OCI-LY7 (cell line): ENCODE data around the gene ZNF574. TPM values are rescaled to one million over a fixed set of nuclear protein-coding genes. Genes with fewer than 3 reads are reported as not detected.
A peak's percentile ranks its signal among the peaks of the same experiment; 100 is the strongest.

Source experiments
- BruUV-seq: library from RNA; stranded (reverse); fragments of 400-500 nt; replicated peaks from 2 replicates; lab custom pipeline; 2021; lab: Mats Ljungman, UMichigan
- CTCF ChIA-PET: fragments of 300-600 bp; sonication (Branson Sonifier 250); formaldehyde crosslinking; loops from one replicate; lab custom pipeline; 2022; ENCODE audit warnings: antibody characterized with exemption; ENCODE audit not compliant: unreplicated experiment; lab: Charles Lee
- POLR2A ChIA-PET: fragments of 300-600 bp; sonication (Branson Sonifier 250); formaldehyde crosslinking; loops from one replicate; lab custom pipeline; 2022; ENCODE audit warnings: antibody characterized with exemption; lab: Charles Lee
- DNase-seq: peaks from one replicate; pipeline ENCODE4 v3.0.0-alpha.2; 2015; ENCODE audit warnings: low spot score
- H2AFZ ChIP-seq: fragments of 200-600 bp; sonication (generic), shearing (Covaris generic); 2 replicates; pipeline ENCODE4 v1.6.1; 2014; ENCODE audit warnings: mild to moderate bottlenecking, antibody characterized with exemption, low read length, moderate library complexity
- H3K27ac ChIP-seq: fragments of 200-600 bp; sonication (generic); 2 replicates; pipeline ENCODE4 v1.5.1; 2014; ENCODE audit warnings: mixed run types, low read depth, mild to moderate bottlenecking, moderate library complexity, low read length, inconsistent platforms; ENCODE audit not compliant: poor library complexity, severe bottlenecking
- H3K36me3 ChIP-seq: fragments of 200-600 bp; sonication (generic); 2 replicates; pipeline ENCODE4 v1.6.1; 2014; ENCODE audit warnings: mild to moderate bottlenecking, antibody characterized with exemption, low read length, moderate library complexity, mixed read lengths; ENCODE audit not compliant: insufficient read depth
- H3K4me1 ChIP-seq: fragments of 200-600 bp; sonication (generic); 2 replicates; pipeline ENCODE4 v1.5.1; 2014; ENCODE audit warnings: mild to moderate bottlenecking, low read length; ENCODE audit not compliant: insufficient read depth, poor library complexity, severe bottlenecking
- H3K4me2 ChIP-seq: fragments of 200-600 bp; sonication (generic); 2 replicates; pipeline ENCODE4 v1.6.1; 2014; ENCODE audit warnings: mild to moderate bottlenecking, low read length
- H3K4me3 ChIP-seq: fragments of 200-600 bp; sonication (generic); 2 replicates; pipeline ENCODE4 v1.5.1; 2014; ENCODE audit warnings: mild to moderate bottlenecking, low read depth, low read length; ENCODE audit not compliant: poor library complexity, severe bottlenecking
- H3K79me2 ChIP-seq: fragments of 200-600 bp; sonication (generic); 2 replicates; pipeline ENCODE4 v1.6.1; 2016; ENCODE audit warnings: low read depth, mild to moderate bottlenecking, low read length, moderate library complexity, mixed read lengths; ENCODE audit not compliant: insufficient read depth
- H3K9me2 ChIP-seq: fragments of 200-600 bp; sonication (generic); 2 replicates; pipeline ENCODE4 v1.6.1; 2016; ENCODE audit warnings: mild to moderate bottlenecking, low read length, mixed read lengths; ENCODE audit not compliant: insufficient read depth
- H3K9me3 ChIP-seq: fragments of 200-600 bp; sonication (generic); 2 replicates; pipeline ENCODE4 v1.6.1; 2014; ENCODE audit warnings: mild to moderate bottlenecking, mixed run types, low read length, mixed read lengths
- H4K20me1 ChIP-seq: fragments of 200-600 bp; sonication (generic); 2 replicates; pipeline ENCODE4 v1.6.1; 2014; ENCODE audit warnings: mild to moderate bottlenecking, antibody characterized with exemption, low read length, moderate library complexity, mixed read lengths; ENCODE audit not compliant: insufficient read depth
- CTCF ChIP-seq: fragments of 200-600 bp; sonication (generic); conservative IDR thresholded peaks from 2 replicates; pipeline ENCODE4 v1.5.1; 2014; ENCODE audit warnings: mild to moderate bottlenecking, antibody characterized with exemption, low read length, moderate library complexity, mixed read lengths
- EZH2phosphoT487 ChIP-seq: fragments of 200-600 bp; sonication (generic); IDR thresholded peaks from 2 replicates; pipeline ENCODE4 v1.6.1; 2018; ENCODE audit warnings: low read depth, borderline replicate concordance, mild to moderate bottlenecking, mixed run types, antibody characterized with exemption, low read length, moderate library complexity, mixed read lengths
- intact Hi-C: fragments of 100-400 bp; cut with micrococcal nuclease; formaldehyde crosslinking; loops from one replicate; pipeline ENCODE4 v1.10.0; 2022; ENCODE audit not compliant: unreplicated experiment
- total RNA-seq, 2 experiments: library from RNA; depleted of rRNA in 1 of 2; stranded (reverse); fragments of >200 nt in 1 of 2; shearing (Covaris generic) in 1 of 2; gene quantifications; 2 replicates each; pipeline ENCODE4 v1.2.3, GENCODE V29; 2014 to 2022

Gene ZNF574
- total RNA-seq, 2 experiments from 2014 or later: 14.5 to 29.3 TPM

- CTCF ChIA-PET: interaction anchor here (0.6 kb wide), 1 partner anchor 23 kb away, joined by 3 read pairs; no protein-coding TSS in a partner anchor
Observed at GRCh38 chr19:42091300-42091699, 15.3 kb downstream of the ZNF574 start.

GRCh38 chr19:42091742-42092141, 15.8 kb downstream of the ZNF574 start:
- TF ChIP-seq CTCF (no peak), EZH2phosphoT487 (no peak)
- CTCF ChIA-PET: interaction anchor here (0.6 kb wide), 1 partner anchor 23 kb away, joined by 3 read pairs; no protein-coding TSS in a partner anchor
- H4K20me1 ChIP-seq: no peaks in the 10 kb centered on the region
- peaks cover 69% of the 10 kb centered on the region for H3K36me3 ChIP-seq
- no peaks in the 10 kb centered on the region for H3K79me2 ChIP-seq
- no peaks in the 10 kb centered on the region for H3K9me2 ChIP-seq
- no peak for DNase-seq
- no peak overlapping the region for H2AFZ ChIP-seq
- no peak overlapping the region for H3K4me3 ChIP-seq
- no peaks in the 10 kb centered on the region for H3K9me3 ChIP-seq
- peaks cover 35% of the 10 kb centered on the region for H3K4me1 ChIP-seq
- no peak overlapping the region for H3K4me2 ChIP-seq
- BruUV-seq: no TSS peak
- H3K27ac ChIP-seq: no peak overlapping the region
- POLR2A ChIA-PET: no interaction called here
- intact Hi-C loops: no loop called here

More at GRCh38 chr19:42091300-42091699, 15.3 kb downstream of the ZNF574 start:
- Histone ChIP-seq H3K79me2 (no peaks in the 10 kb centered on the region), H3K9me2 (no peaks in the 10 kb centered on the region), H3K36me3 (peaks cover 64% of the 10 kb centered on the region), H3K4me2 (no peak overlapping the region), H3K9me3 (no peaks in the 10 kb centered on the region), H3K4me1 (peaks cover 35% of the 10 kb centered on the region), H3K27ac (no peak overlapping the region), H3K4me3 (no peak overlapping the region), H4K20me1 (no peaks in the 10 kb centered on the region), H2AFZ (no peak overlapping the region)
- BruUV-seq: no TSS peak
- DNase-seq: no peak
- POLR2A ChIA-PET: no interaction called here
- TF ChIP-seq EZH2phosphoT487: no peak
- TF ChIP-seq CTCF: no peak
- intact Hi-C loops: no loop called here

DNA sequence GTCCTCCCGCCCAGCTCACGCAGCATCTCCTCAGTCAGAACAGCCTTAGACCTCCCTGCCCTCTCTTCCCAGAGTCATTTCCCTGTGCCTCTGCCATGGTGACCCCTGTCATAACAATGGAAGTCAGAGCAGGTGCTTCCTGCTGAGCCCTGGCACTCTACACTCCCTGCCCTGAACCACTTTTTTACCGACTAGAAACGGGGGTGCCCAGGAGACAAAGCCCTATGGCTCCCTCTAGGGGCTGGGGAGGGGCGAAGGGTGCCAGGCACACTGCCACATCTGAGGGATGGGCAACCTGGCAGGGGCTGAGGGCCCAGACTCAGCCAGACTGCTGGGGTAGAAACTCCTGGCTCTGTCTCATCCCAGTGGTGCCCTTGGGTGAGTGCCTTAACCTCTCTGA, 16.4 kb downstream of the ZNF574 start:
- no peaks in the 10 kb centered on the region for H3K9me3 ChIP-seq
- BruUV-seq: no TSS peak
- no peaks in the 10 kb centered on the region for H3K79me2 ChIP-seq
- H4K20me1 ChIP-seq: no peaks in the 10 kb centered on the region
- no peak overlapping the region for H3K4me3 ChIP-seq
- DNase-seq: peak; percentile 46
- no peak overlapping the region for H2AFZ ChIP-seq
- intact Hi-C loops: no loop called here
- CTCF ChIA-PET: no interaction called here
- no peak overlapping the region for H3K4me2 ChIP-seq
- TF ChIP-seq EZH2phosphoT487: no peak
- peak; percentile 77 for TF ChIP-seq CTCF
- peaks cover 75% of the 10 kb centered on the region for H3K36me3 ChIP-seq
- H3K4me1 ChIP-seq: peaks cover 31% of the 10 kb centered on the region
- no peaks in the 10 kb centered on the region for H3K9me2 ChIP-seq
- no peak overlapping the region for H3K27ac ChIP-seq
- POLR2A ChIA-PET: no interaction called here
